D341Med (cell line): ENCODE results near the gene NOTCH2.

Experiments
- DNase-seq: peaks from one replicate; pipeline ENCODE4 v3.0.0; 2012; ENCODE audit warnings: low spot score

The NOTCH2 gene

GRCh38 chr1:119943216-119943615 is 126.2 kb downstream of the NOTCH2 start:
- DNase-seq: no peak

GRCh38 chr1:119941392-119941791 is 128.1 kb downstream of the NOTCH2 start:
- DNase-seq: no peak

GRCh38 chr1:119940697-119941096 is 128.8 kb downstream of the NOTCH2 start:
- DNase-seq: no peak

- DNase-seq: no peak
Observed at GRCh38 chr1:119937198-119937597, 132.3 kb downstream of the NOTCH2 start.

- DNase-seq: no peak
Observed at GRCh38 chr1:119935915-119936314, 133.5 kb downstream of the NOTCH2 start.

- DNase-seq: no peak
Observed at GRCh38 chr1:119935373-119935772, 134.1 kb downstream of the NOTCH2 start.

GRCh38 chr1:119933397-119933796 is 136.1 kb downstream of the NOTCH2 start:
- no peak for DNase-seq

GRCh38 chr1:119929643-119930315 is 139.7 kb downstream of the NOTCH2 start:
- DNase-seq: no peak

GRCh38 chr1:119926553-119926952 is 142.9 kb downstream of the NOTCH2 start:
- no peak for DNase-seq

GRCh38 chr1:119924948-119925898 is 144.2 kb downstream of the NOTCH2 start:
- DNase-seq: no peak

- DNase-seq: no peak
Observed at GRCh38 chr1:119920104-119920968, 149.1 kb downstream of the NOTCH2 start.

GRCh38 chr1:119919241-119919640 is 150.2 kb downstream of the NOTCH2 start:
- DNase-seq: no peak

- DNase-seq: no peak
Observed at GRCh38 chr1:119918301-119918700, 151.2 kb downstream of the NOTCH2 start.

GRCh38 chr1:119917304-119918055 is 152.0 kb downstream of the NOTCH2 start:
- no peak for DNase-seq

GRCh38 chr1:119915517-119915916 is 153.9 kb downstream of the NOTCH2 start:
- DNase-seq: no peak

- no peak for DNase-seq
Observed at GRCh38 chr1:119914071-119914470, 155.4 kb downstream of the NOTCH2 start.

- no peak for DNase-seq
Observed at GRCh38 chr1:119912963-119913362, 156.5 kb downstream of the NOTCH2 start.

- DNase-seq: no peak
Observed at GRCh38 chr1:119911775-119912174, 157.7 kb downstream of the NOTCH2 start.

GRCh38 chr1:119910618-119911017 is 158.8 kb downstream of the NOTCH2 start:
- DNase-seq: no peak

GRCh38 chr1:119909890-119910596 is 159.4 kb downstream of the NOTCH2 start:
- no peak for DNase-seq

- no peak for DNase-seq
Observed at GRCh38 chr1:119908661-119909060, 160.8 kb downstream of the NOTCH2 start.
